Lung (tissue), 12 donors: ENCODE measurements around the gene HEPACAM. TPM values are rescaled to one million over a fixed set of nuclear protein-coding genes. Genes with fewer than 3 reads are reported as not detected.

Experiments used
- ATAC-seq: fragments of 200-7000 bp; cut with Tn5 transposase; one replicate; pipeline ENCODE4 v1.9.1; 2020; ENCODE audit warnings: moderate number of reproducible peaks; ENCODE audit not compliant: insufficient read depth, low FRiP score
- DNase-seq, 3 donors: peaks; one replicate each; pipeline ENCODE4 v3.0.0-alpha.2; 2013 to 2017
- H3K27ac ChIP-seq, 2 donors: one replicate each; pipeline ENCODE4 v1.5.1; 2013; ENCODE audit warnings: mild to moderate bottlenecking in 2 of 2, moderate library complexity in 2 of 2, control low read depth in 1 of 2, inconsistent platforms in 1 of 2, low read depth in 1 of 2, low read length in 1 of 2
- H3K27me3 ChIP-seq, 3 donors: one replicate each; pipeline ENCODE4 v1.5.1; 2013; ENCODE audit warnings: low read length in 2 of 3; ENCODE audit not compliant: control insufficient read depth in 3 of 3, insufficient read depth in 3 of 3
- H3K36me3 ChIP-seq, 4 donors: one replicate each; pipeline ENCODE4 v1.5.1; 2013; ENCODE audit warnings: low read length in 4 of 4, mild to moderate bottlenecking in 1 of 4, moderate library complexity in 1 of 4; ENCODE audit not compliant: control insufficient read depth in 4 of 4, insufficient read depth in 4 of 4
- H3K4me1 ChIP-seq, 5 donors: one replicate each; pipeline ENCODE4 v1.5.1; 2013; ENCODE audit warnings: low read length in 5 of 5, mild to moderate bottlenecking in 2 of 5, moderate library complexity in 1 of 5; ENCODE audit not compliant: control insufficient read depth in 5 of 5, insufficient read depth in 5 of 5
- H3K4me3 ChIP-seq: one replicate; pipeline ENCODE4 v1.5.1; 2013; ENCODE audit warnings: mild to moderate bottlenecking, control low read depth, moderate library complexity
- H3K9ac ChIP-seq, 2 donors: one replicate each; pipeline ENCODE4 v1.5.1; 2013; ENCODE audit warnings: low read length in 2 of 2, control low read depth in 1 of 2; ENCODE audit not compliant: insufficient read depth in 1 of 2
- H3K9me3 ChIP-seq, 4 donors: one replicate each; pipeline ENCODE4 v1.5.1; 2013; ENCODE audit warnings: low read length in 3 of 4, mild to moderate bottlenecking in 1 of 4, moderate library complexity in 1 of 4; ENCODE audit not compliant: control insufficient read depth in 4 of 4, insufficient read depth in 3 of 4
- CTCF ChIP-seq: IDR thresholded peaks from 2 replicates; pipeline ENCODE4 v1.5.1; 2012; ENCODE audit warnings: mild to moderate bottlenecking; ENCODE audit errors: control extremely low read depth, extremely low read depth
- WGBS, 2 donors: extraction: QIAGEN DNeasy Blood & Tissue Kit; methylation state at CpG; one replicate each; pipeline ENCODE4 v1.1.7; 2013; 5-methylcytosine and 5-hydroxymethylcytosine counted together
- polyA plus RNA-seq, 2 donors: library from polyadenylated mRNA; stranded (reverse); fragments of 200-250 nt; gene quantifications; one replicate each; pipeline ENCODE4 v1.2.1, GENCODE V29; 2013
- total RNA-seq, 2 donors: library from RNA; depleted of rRNA in 1 of 2; stranded (reverse); fragments of >200 nt in 1 of 2; gene quantifications; one replicate each; pipeline ENCODE4 v1.2.1, GENCODE V29; 2014 to 2021
- donor health status: control.
- donor health status: control.
- donor health status: Bipolar disorder and iron deficiency.
- donor health status: healthy.
- donor health status: DM: yes; HTN: yes; CAD: no.

Gene HEPACAM
- total and polyA plus RNA-seq, 4 donors: 0.02 TPM; not detected in 3

GRCh38 chr11:124938206-124938765 lies 2.4 kb upstream of the HEPACAM start:
- DNase-seq: no peak
- Histone ChIP-seq H3K9ac (no peak overlapping the region), H3K9me3 (no peaks in the 10 kb centered on the region), H3K27ac (no peak overlapping the region), H3K36me3 (no peaks in the 10 kb centered on the region), H3K4me3 (no peak overlapping the region), H3K27me3 (peaks cover 0 to 4% (median 0%) of the 10 kb centered on the region in 3 donors), H3K4me1 (peaks cover 0 to 7% (median 2%) of the 10 kb centered on the region in 5 donors)
- WGBS, 2 donors: 69 to 85% methylated on average over 6 of the region's 6 CpGs
- no peak for ATAC-seq
- TF ChIP-seq CTCF: no peak

- no peaks in the 10 kb centered on the region for H3K36me3 ChIP-seq
- no peak for ATAC-seq
- peaks cover 0 to 4% (median 0%) of the 10 kb centered on the region in 3 donors for H3K27me3 ChIP-seq
- no peak for DNase-seq
- no peak overlapping the region for H3K4me3 ChIP-seq
- 84 to 93% methylated on average over 3 of the region's 3 CpGs for WGBS, 2 donors
- peaks cover 0 to 7% (median 2%) of the 10 kb centered on the region in 5 donors for H3K4me1 ChIP-seq
- no peak overlapping the region for H3K9ac ChIP-seq
- H3K9me3 ChIP-seq: no peaks in the 10 kb centered on the region
- TF ChIP-seq CTCF: no peak
- H3K27ac ChIP-seq: no peak overlapping the region
Measured at GRCh38 chr11:124937336-124937935, 1.6 kb upstream of the HEPACAM start.

- peak; percentile 19 for ATAC-seq
- no peak for TF ChIP-seq CTCF
- Histone ChIP-seq H3K4me3 (no peak overlapping the region), H3K4me1 (peaks cover 0 to 7% (median 2%) of the 10 kb centered on the region in 5 donors), H3K27ac (no peak overlapping the region), H3K9me3 (no peaks in the 10 kb centered on the region), H3K9ac (no peak overlapping the region), H3K36me3 (no peaks in the 10 kb centered on the region), H3K27me3 (peaks cover 0 to 4% (median 0%) of the 10 kb centered on the region in 3 donors)
- no peak for DNase-seq
- WGBS, 2 donors: 69 to 81% methylated on average over 4 of the region's 4 CpGs
Measured at GRCh38 chr11:124934862-124935547, 842 bp downstream of the HEPACAM start.
